ENCODE measurements around the gene TMEM207. TPM values are rescaled to one million over a fixed set of nuclear protein-coding genes. Genes with fewer than 3 reads are reported as not detected.

Gene TMEM207
- total and polyA plus RNA-seq, 2 of the 4 experiments (the other 2 are of a cell fraction): not detected

DNA sequence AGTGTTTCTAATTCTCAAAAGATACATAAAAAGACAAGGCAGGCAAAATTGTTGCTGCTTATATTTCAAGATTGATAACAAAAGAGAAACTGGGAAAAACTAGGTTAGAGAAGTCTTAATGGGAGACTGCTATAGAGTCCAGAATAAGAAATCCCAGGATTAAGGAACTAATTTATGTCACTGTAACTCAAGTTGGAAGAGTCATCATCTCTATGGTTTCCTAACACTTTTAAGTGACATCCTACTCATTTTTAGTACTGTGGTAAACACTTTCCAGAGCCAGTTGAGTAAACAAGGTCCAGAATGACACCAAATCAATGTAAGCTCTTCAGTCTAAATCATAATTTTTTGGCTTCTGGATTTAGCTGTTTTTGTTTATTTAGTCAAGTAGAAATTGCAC, 53.7 kb downstream of the TMEM207 start:
- Histone ChIP-seq H3K56ac (ENCODE audit: extremely low read depth, insufficient read depth, low read length) (no peak overlapping the region), H3K18ac (ENCODE audit: low read depth, low read length) (no peak overlapping the region), H3K4me3 (ENCODE audit: insufficient read depth, low read depth, low read length) (no peak overlapping the region), H2BK120ac (ENCODE audit: low read depth, low read length) (no peak overlapping the region), H3K4ac (ENCODE audit: low read depth, low read length) (no peak overlapping the region), H3K27me3 (ENCODE audit: control insufficient read depth, insufficient read depth, low read length) (no peaks in the 10 kb centered on the region), H4K20me1 (ENCODE audit: insufficient read depth, low read length) (no peaks in the 10 kb centered on the region), H2BK5ac (ENCODE audit: low read depth, low read length, poor library complexity, severe bottlenecking) (no peak overlapping the region), H4K91ac (ENCODE audit: insufficient read depth, low read depth, low read length) (no peak overlapping the region), H3K9me1 (ENCODE audit: insufficient read depth, low read length) (no peaks in the 10 kb centered on the region), H3K23ac (ENCODE audit: low read depth, low read length) (no peak overlapping the region), H3K4me2 (ENCODE audit: low read depth, low read length) (no peak overlapping the region), H3K36me3 (ENCODE audit: control insufficient read depth, insufficient read depth, low read length) (no peaks in the 10 kb centered on the region), H2AK5ac (ENCODE audit: low read depth, low read length) (no peak overlapping the region), H2AFZ (replicated peaks; ENCODE audit: low read length, poor library complexity) (no peak overlapping the region), H3K9me3 (ENCODE audit: control insufficient read depth, insufficient read depth, low read length) (no peaks in the 10 kb centered on the region), H3K79me1 (ENCODE audit: low read depth in 1 of 2, low read length in 2 of 2) (no peaks in the 10 kb centered on the region), H2BK15ac (ENCODE audit: low read depth, low read length) (no peak overlapping the region), H4K8ac (ENCODE audit: low read depth in 2 of 2, low read length in 2 of 2) (no peak overlapping the region), H3K27ac (ENCODE audit: insufficient read depth, low read length) (no peak overlapping the region), H3K4me1 (ENCODE audit: control insufficient read depth, insufficient read depth, low read length) (peaks cover 2% of the 10 kb centered on the region; the same call in 1 of the 2 replicates), H2AK9ac (replicated peaks; ENCODE audit: low read depth, low read length, poor library complexity) (no peak overlapping the region), H2BK20ac (ENCODE audit: low read depth, low read length) (no peak overlapping the region), H3K14ac (replicated peaks; ENCODE audit: low read depth, low read length) (no peak overlapping the region), H3K9ac (ENCODE audit: low read depth, low read length) (no peak overlapping the region), H4K5ac (ENCODE audit: low read depth, low read length) (no peak overlapping the region)
- DNase-seq (no peak), ATAC-seq (ENCODE audit: low read depth) (no peak)
- intact Hi-C loops (cut with micrococcal nuclease): no loop called here
- TF ChIP-seq MAZ (IDR thresholded peaks at IDR 0.05; ENCODE audit: borderline replicate concordance, low read depth, low read length) (no peak), RCOR1 (IDR thresholded peaks at IDR 0.05; ENCODE audit: insufficient replicate concordance, low read length) (no peak), MXI1 (IDR thresholded peaks at IDR 0.05; ENCODE audit: borderline replicate concordance, low read depth, low read length) (no peak), RFX5 (IDR thresholded peaks at IDR 0.05; ENCODE audit: low read depth, low read length) (no peak), BHLHE40 (IDR thresholded peaks at IDR 0.05; ENCODE audit: low read depth, low read length) (no peak), POLR2A (IDR thresholded peaks at IDR 0.05; ENCODE audit: low read depth, low read length) (no peak), CEBPB (IDR thresholded peaks at IDR 0.05; ENCODE audit: low read depth, low read length) (no peak), CHD1 (IDR thresholded peaks at IDR 0.05; ENCODE audit: low read depth, low read length) (no peak), MAFK (IDR thresholded peaks at IDR 0.05; ENCODE audit: low read depth, low read length) (no peak), RAD21 (IDR thresholded peaks at IDR 0.05; ENCODE audit: low read length) (no peak), FOS (IDR thresholded peaks at IDR 0.05; ENCODE audit: low read depth, low read length) (no peak), SMC3 (IDR thresholded peaks at IDR 0.05; ENCODE audit: low read depth, low read length) (no peak), NFE2L2 (IDR thresholded peaks at IDR 0.05; ENCODE audit: low read depth, low read length) (no peak)
- TF ChIP-seq, protein P1, sequence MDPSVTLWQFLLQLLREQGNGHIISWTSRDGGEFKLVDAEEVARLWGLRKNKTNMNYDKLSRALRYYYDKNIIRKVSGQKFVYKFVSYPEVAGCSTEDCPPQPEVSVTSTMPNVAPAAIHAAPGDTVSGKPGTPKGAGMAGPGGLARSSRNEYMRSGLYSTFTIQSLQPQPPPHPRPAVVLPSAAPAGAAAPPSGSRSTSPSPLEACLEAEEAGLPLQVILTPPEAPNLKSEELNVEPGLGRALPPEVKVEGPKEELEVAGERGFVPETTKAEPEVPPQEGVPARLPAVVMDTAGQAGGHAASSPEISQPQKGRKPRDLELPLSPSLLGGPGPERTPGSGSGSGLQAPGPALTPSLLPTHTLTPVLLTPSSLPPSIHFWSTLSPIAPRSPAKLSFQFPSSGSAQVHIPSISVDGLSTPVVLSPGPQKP (IDR thresholded peaks at IDR 0.05; ENCODE audit: borderline replicate concordance, low read depth, low read length): no peak
- TF ChIP-seq, protein P2, sequence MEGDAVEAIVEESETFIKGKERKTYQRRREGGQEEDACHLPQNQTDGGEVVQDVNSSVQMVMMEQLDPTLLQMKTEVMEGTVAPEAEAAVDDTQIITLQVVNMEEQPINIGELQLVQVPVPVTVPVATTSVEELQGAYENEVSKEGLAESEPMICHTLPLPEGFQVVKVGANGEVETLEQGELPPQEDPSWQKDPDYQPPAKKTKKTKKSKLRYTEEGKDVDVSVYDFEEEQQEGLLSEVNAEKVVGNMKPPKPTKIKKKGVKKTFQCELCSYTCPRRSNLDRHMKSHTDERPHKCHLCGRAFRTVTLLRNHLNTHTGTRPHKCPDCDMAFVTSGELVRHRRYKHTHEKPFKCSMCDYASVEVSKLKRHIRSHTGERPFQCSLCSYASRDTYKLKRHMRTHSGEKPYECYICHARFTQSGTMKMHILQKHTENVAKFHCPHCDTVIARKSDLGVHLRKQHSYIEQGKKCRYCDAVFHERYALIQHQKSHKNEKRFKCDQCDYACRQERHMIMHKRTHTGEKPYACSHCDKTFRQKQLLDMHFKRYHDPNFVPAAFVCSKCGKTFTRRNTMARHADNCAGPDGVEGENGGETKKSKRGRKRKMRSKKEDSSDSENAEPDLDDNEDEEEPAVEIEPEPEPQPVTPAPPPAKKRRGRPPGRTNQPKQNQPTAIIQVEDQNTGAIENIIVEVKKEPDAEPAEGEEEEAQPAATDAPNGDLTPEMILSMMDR (conservative IDR thresholded peaks at IDR 0.05; ENCODE audit: low read depth, low read length): no peak
- TF ChIP-seq, protein P3, sequence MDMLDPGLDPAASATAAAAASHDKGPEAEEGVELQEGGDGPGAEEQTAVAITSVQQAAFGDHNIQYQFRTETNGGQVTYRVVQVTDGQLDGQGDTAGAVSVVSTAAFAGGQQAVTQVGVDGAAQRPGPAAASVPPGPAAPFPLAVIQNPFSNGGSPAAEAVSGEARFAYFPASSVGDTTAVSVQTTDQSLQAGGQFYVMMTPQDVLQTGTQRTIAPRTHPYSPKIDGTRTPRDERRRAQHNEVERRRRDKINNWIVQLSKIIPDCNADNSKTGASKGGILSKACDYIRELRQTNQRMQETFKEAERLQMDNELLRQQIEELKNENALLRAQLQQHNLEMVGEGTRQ (IDR thresholded peaks at IDR 0.05; ENCODE audit: low read depth, low read length): no peak
- no TSS peak for BruUV-seq (replicated peaks)
- in situ Hi-C loops (cut with MboI; ENCODE audit: low sequenced_read_pairs): no loop called here
- ChIA-PET POLR2A (ENCODE audit: unreplicated experiment) (no interaction called here), CTCF (no interaction called here)
- dilution Hi-C loops (cut with HindIII; ENCODE audit: low sequenced_read_pairs, unreplicated experiment): no loop called here
